Neuronal stem cell (in vitro differentiated cells): Measurements from ENCODE around the gene CDH9.

Experiments used
- DNase-seq: peaks from one replicate; pipeline ENCODE4 v3.0.0-alpha.2; 2013; ENCODE audit warnings: low spot score
- H2AFZ ChIP-seq: one replicate; pipeline ENCODE4 v1.6.1; 2013; ENCODE audit warnings: mild to moderate bottlenecking, low read length, inconsistent platforms
- H2AK5ac ChIP-seq: 2 replicates; pipeline ENCODE4 v1.6.1; 2013; ENCODE audit warnings: low read depth, mild to moderate bottlenecking, inconsistent platforms, low read length, moderate library complexity, mixed read lengths
- H2BK120ac ChIP-seq: 2 replicates; pipeline ENCODE4 v1.6.1; 2013; ENCODE audit warnings: low read depth, mild to moderate bottlenecking, inconsistent platforms, low read length, moderate library complexity, mixed read lengths
- H2BK12ac ChIP-seq: one replicate; pipeline ENCODE4 v1.6.1; 2013; ENCODE audit warnings: low read length, inconsistent platforms
- H2BK15ac ChIP-seq: 2 replicates; pipeline ENCODE4 v1.6.1; 2013; ENCODE audit warnings: mild to moderate bottlenecking, low read length, inconsistent platforms, mixed read lengths
- H2BK5ac ChIP-seq: one replicate; pipeline ENCODE4 v1.6.1; 2013; ENCODE audit warnings: inconsistent platforms, mild to moderate bottlenecking, low read length, moderate library complexity
- H3K14ac ChIP-seq: one replicate; pipeline ENCODE4 v1.6.1; 2013; ENCODE audit warnings: low read length, inconsistent platforms
- H3K18ac ChIP-seq: 2 replicates; pipeline ENCODE4 v1.6.1; 2013; ENCODE audit warnings: low read length, inconsistent platforms
- H3K23ac ChIP-seq: 2 replicates; pipeline ENCODE4 v1.6.1; 2013; ENCODE audit warnings: low read depth, mild to moderate bottlenecking, mixed read lengths, low read length, inconsistent platforms; ENCODE audit not compliant: poor library complexity
- H3K27ac ChIP-seq: replicated peaks from 3 replicates; pipeline ENCODE4 v1.5.1; 2013; ENCODE audit warnings: low read length, inconsistent platforms
- H3K27me3 ChIP-seq, 3 experiments: 2 replicates each; pipeline ENCODE4 v1.6.1; 2013; ENCODE audit warnings: low read length in 3 of 3, mild to moderate bottlenecking in 2 of 3, inconsistent platforms in 1 of 3, low read depth in 1 of 3, mixed read lengths in 1 of 3, moderate library complexity in 1 of 3; ENCODE audit not compliant: control insufficient read depth in 3 of 3, insufficient read depth in 3 of 3
- H3K36me3 ChIP-seq, 2 donors: replicated peaks in 1 of 2; 2 replicates each; pipeline ENCODE4 v1.6.1; 2013; ENCODE audit warnings: low read length in 2 of 2; ENCODE audit not compliant: control insufficient read depth in 2 of 2, insufficient read depth in 2 of 2
- H3K4ac ChIP-seq: 2 replicates; pipeline ENCODE4 v1.6.1; 2013; ENCODE audit warnings: inconsistent platforms, mild to moderate bottlenecking, low read length, moderate library complexity
- H3K4me1 ChIP-seq, 2 donors: 1 replicate in 1 of 2; 2 replicates in 1 of 2; pipeline ENCODE4 v1.6.1; 2013; ENCODE audit warnings: low read length in 2 of 2, low read depth in 1 of 2; ENCODE audit not compliant: control insufficient read depth in 2 of 2, insufficient read depth in 1 of 2
- H3K4me2 ChIP-seq: one replicate; pipeline ENCODE4 v1.6.1; 2013; ENCODE audit warnings: mild to moderate bottlenecking, low read length, inconsistent platforms; ENCODE audit not compliant: insufficient read depth, poor library complexity, severe bottlenecking
- H3K4me3 ChIP-seq, 2 donors: 2 replicates each; pipeline ENCODE4 v1.5.1; 2013; ENCODE audit warnings: low read length in 2 of 2, mild to moderate bottlenecking in 2 of 2, inconsistent platforms in 1 of 2, moderate library complexity in 1 of 2
- H3K79me1 ChIP-seq: one replicate; pipeline ENCODE4 v1.6.1; 2013; ENCODE audit warnings: low read depth, mild to moderate bottlenecking, inconsistent platforms, low read length, moderate library complexity
- H3K9ac ChIP-seq: one replicate; pipeline ENCODE4 v1.6.1; 2013; ENCODE audit warnings: mild to moderate bottlenecking, low read depth, low read length, inconsistent platforms; ENCODE audit not compliant: poor library complexity
- H3K9me3 ChIP-seq, 2 donors: replicated peaks in 1 of 2; 2 replicates each; pipeline versions ENCODE3 to v1.6.1; 2013; ENCODE audit warnings: low read length in 2 of 2, mild to moderate bottlenecking in 2 of 2, inconsistent platforms in 1 of 2, low read depth in 1 of 2, mixed read lengths in 1 of 2, moderate library complexity in 1 of 2; ENCODE audit not compliant: control insufficient read depth in 2 of 2, insufficient read depth in 1 of 2
- H4K8ac ChIP-seq: one replicate; pipeline ENCODE4 v1.6.1; 2013; ENCODE audit warnings: low read depth, mild to moderate bottlenecking, inconsistent platforms, low read length, moderate library complexity
- H4K91ac ChIP-seq: one replicate; pipeline ENCODE4 v1.6.1; 2013; ENCODE audit warnings: low read length, low read depth, mild to moderate bottlenecking, inconsistent platforms; ENCODE audit not compliant: poor library complexity
- WGBS, 2 donors: extraction: QIAGEN DNeasy Blood & Tissue Kit; methylation state at CpG; one replicate each; pipeline ENCODE4 v1.1.7; 2013; ENCODE audit warnings: missing lambda C conversion rate in 2 of 2, mixed read lengths in 1 of 2; ENCODE audit not compliant: insufficient read length in 2 of 2, insufficient replicate concordance in 1 of 2; ENCODE audit errors: extremely low coverage in 2 of 2; 5-methylcytosine and 5-hydroxymethylcytosine counted together

CDH9 gene

DNA sequence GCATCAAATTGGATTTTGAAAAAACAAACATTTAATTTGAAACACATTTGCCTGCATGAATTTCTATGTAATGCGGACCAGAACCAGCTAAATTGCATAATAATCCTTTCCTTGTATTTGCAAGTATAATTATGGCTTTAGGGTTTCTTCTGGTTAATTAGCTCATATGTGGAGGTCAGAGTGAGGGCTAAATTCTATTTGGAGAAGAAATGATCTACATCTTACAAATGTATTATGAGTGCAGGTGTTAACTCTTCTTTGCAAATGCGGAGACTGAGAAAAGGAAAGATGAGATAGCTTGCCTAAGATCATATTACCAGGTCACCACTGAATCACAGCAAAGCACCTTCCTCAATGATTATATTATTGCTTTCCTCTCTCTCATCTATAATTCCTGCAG is 194.7 kb downstream of the CDH9 start:
- no peak overlapping the region for H4K8ac ChIP-seq
- H3K4me3 ChIP-seq = no peak overlapping the region
- no peak overlapping the region for H2BK5ac ChIP-seq
- no peak overlapping the region for H2AFZ ChIP-seq
- no peak overlapping the region for H2AK5ac ChIP-seq
- no peak overlapping the region for H3K4ac ChIP-seq
- no peaks in the 10 kb centered on the region for H3K79me1 ChIP-seq
- H3K14ac ChIP-seq = no peak overlapping the region
- H2BK12ac ChIP-seq = no peak overlapping the region
- no peak overlapping the region for H2BK15ac ChIP-seq
- no peaks in the 10 kb centered on the region for H3K27me3 ChIP-seq
- no peak overlapping the region for H3K23ac ChIP-seq
- H3K18ac ChIP-seq = no peak overlapping the region
- no peak for DNase-seq
- H3K27ac ChIP-seq = no peak overlapping the region
- no peak overlapping the region for H3K9ac ChIP-seq
- no peaks in the 10 kb centered on the region for H3K36me3 ChIP-seq
- WGBS, 2 donors = no CpG with 5 or more reads among the region's 2 CpGs
- no peaks in the 10 kb centered on the region for H3K9me3 ChIP-seq
- no peak overlapping the region for H2BK120ac ChIP-seq
- no peak overlapping the region for H3K4me2 ChIP-seq
- no peaks in the 10 kb centered on the region for H3K4me1 ChIP-seq
- no peak overlapping the region for H4K91ac ChIP-seq

DNA sequence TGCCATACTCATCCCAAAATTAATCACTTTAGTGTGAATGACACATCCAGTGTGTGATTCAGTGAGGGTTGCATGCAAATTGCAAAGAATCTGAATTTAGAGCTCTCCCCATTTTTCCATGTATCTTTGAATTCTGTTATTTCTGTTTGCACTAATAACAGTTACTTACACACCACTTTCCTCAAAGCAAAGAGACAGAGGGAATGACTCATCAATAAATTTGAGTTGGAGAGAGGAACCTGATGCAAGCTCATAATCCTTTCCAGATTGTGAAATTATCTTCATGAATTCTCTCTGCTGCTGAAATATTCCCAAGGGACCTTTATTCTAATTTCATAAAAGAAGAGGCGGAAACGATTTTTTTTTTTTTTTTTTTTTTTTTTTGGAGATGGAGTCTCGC is 204.8 kb downstream of the CDH9 start:
- no peak overlapping the region for H3K9ac ChIP-seq
- no peak overlapping the region for H2BK12ac ChIP-seq
- H3K27ac ChIP-seq = no peak overlapping the region
- H3K4me1 ChIP-seq = no peaks in the 10 kb centered on the region
- no peak overlapping the region for H3K4me2 ChIP-seq
- H3K79me1 ChIP-seq = no peaks in the 10 kb centered on the region
- no peak for DNase-seq
- WGBS, 2 donors = no CpG with 5 or more reads among the region's 3 CpGs
- no peaks in the 10 kb centered on the region for H3K9me3 ChIP-seq
- no peak overlapping the region for H3K4me3 ChIP-seq
- H2BK15ac ChIP-seq = no peak overlapping the region
- no peak overlapping the region for H4K8ac ChIP-seq
- no peak overlapping the region for H2BK5ac ChIP-seq
- no peak overlapping the region for H3K4ac ChIP-seq
- H2AK5ac ChIP-seq = no peak overlapping the region
- no peak overlapping the region for H2AFZ ChIP-seq
- H3K36me3 ChIP-seq = no peaks in the 10 kb centered on the region
- no peak overlapping the region for H3K14ac ChIP-seq
- H3K23ac ChIP-seq = no peak overlapping the region
- H4K91ac ChIP-seq = no peak overlapping the region
- no peak overlapping the region for H2BK120ac ChIP-seq
- no peak overlapping the region for H3K18ac ChIP-seq
- H3K27me3 ChIP-seq = no peaks in the 10 kb centered on the region
